Stimulated activated CD8-positive, alpha-beta memory T cell treated with anti-CD3 and anti-CD28 coated beads, Interleukin-15, amount 100 ng/mL, for 48 hours (primary cell): ENCODE results near the gene CLDND1.

Experiments
- DNase-seq, 2 donors: peaks; one replicate each; pipeline ENCODE4 v3.0.0-alpha.2; 2020; ENCODE audit warnings: low read depth in 2 of 2

The CLDND1 gene

DNA sequence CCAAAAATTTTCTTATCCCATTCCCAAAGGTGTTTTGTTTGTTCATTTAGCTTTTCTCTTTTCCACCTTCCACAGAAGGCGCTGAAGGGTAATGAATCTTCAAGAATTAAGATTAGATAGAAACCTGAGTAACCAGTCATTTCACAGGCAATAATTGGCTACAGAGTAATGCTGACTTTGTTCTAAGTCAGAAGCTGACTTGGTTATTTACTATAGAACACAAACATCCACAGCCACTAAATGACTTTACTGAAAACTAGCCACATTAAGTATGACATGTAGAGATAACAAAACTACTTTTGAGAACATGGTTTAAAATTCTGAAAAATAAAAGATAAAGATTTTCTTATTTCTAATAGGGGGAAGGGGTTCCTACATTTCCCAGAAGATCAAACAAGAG, 7.8 kb downstream of the CLDND1 start:
- no peak for DNase-seq

DNA sequence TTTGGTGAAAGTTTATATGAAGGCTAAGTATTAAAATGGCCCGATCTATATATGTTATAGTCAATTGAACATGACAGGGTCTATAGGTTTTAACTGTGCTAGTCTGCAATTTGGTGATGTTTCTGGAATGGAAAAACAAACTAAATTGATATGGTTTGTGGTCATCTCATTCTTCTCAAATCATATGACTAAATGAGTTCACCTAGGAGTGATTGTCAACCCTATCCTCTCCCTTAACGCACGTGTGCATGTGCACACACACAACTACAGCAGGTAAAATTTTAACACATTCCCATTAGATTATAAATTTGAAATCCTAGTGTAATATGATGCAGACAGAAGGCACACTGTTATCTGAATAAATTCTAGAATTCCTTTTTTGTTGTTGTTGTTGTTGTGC, 9.0 kb downstream of the CLDND1 start:
- DNase-seq: no peak

DNA sequence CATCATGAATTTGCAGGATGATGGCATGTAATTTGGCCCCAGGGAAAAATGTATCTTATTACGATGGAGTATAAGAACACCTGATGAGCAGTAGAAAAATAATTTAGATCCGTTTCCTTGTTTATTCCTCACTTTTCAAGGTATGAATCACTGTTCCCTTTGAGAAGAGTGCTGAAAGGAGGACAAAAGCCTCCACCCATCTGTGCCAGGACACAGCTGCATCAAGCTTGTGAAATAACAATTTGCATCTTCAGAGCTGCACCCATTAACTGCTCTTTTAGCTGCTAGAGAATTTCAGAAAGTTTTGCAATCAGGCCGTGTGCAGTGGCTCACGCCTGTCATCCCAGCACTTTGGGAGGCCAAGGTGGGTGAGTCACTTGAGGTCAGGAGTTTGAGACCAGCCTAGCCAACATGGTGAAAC, 9.6 kb downstream of the CLDND1 start:
- no peak for DNase-seq

DNA sequence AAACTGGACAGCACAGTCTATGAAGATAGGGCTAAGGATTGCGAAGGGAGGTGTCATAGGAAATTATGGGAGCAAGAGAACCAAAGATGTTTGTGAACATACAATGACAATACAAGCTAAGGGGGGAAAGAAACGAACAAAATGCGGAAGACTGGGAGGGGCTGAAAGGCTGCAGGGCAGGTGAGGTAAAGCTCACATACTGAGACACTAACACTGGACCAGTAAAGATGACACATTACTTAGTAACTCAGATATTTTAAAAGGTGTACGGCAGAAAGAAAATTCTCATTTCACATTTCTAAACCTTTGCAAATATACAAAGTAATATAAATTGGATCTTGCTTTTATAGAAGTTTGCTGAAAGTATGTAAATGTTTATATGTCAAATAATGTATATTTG, 10.1 kb downstream of the CLDND1 start:
- no peak for DNase-seq

DNA sequence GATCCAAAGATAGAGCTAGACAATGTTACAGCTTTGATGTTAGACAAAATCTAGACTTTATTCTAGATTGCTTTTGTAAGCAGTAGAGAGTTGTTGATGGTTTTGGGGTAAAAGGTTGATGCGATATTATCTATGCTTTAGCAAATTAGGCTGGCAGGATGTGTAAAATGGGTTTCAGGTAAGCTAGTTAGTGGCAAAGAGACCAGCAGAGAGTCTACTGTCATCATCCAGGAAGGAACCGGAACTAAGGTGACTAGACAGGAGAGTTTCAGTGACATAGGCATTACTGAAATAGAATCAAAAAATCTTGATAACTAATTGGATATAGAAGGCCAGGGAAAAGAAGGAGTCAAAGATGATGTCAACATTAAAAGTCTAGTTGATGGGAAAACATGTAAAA, 14.1 kb downstream of the CLDND1 start:
- no peak for DNase-seq

DNA sequence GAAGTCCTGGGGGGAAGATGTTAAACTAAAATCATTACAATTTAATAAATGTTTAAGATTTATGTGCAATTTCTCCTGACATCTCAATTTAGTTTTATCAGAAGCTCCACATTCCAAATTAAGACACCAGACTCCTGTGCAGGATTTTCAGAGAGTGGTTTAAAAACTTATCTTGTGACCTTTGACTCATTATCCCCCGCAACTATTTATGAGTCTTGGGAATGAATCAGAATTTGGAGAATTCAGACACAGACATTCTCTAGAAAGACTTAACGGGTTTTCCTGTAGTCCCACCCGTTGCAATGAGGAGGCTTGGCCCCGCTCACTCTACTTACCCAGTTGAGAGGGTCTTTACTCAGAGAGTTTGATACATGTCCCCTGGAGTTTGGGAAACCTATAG, 18.2 kb downstream of the CLDND1 start:
- no peak for DNase-seq

DNA sequence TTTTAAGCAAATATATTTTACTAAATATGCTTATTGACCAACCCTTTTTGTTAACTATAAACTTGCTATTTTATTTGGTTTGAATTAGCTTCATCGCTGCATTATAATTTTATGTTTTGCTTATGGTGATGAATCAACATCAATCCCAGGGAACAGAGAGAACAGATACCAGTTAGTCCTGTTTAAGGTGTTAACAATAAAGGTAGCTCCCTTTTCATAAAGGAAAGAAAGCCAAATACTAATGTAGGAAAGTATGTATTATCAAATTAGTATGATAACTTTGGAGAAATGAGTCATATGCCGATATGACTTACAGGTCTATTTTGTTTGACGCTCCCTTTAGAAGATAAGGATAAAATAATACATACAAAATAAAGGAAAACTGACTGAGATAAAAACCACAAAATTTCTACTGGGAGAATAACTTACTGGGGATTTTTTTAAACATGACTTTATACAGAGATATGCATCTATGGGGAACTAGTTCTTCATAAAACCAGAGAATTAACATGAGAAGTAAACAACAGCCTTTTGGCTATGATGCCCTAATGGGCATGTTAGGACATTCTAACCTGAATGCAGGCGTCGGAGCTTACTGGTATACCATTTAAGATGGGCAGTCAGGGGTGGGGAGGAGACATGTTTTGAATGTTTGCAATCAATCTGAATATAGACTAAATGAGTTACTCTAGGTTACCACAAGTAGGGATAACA, 20.7 kb downstream of the CLDND1 start:
- no peak for DNase-seq

DNA sequence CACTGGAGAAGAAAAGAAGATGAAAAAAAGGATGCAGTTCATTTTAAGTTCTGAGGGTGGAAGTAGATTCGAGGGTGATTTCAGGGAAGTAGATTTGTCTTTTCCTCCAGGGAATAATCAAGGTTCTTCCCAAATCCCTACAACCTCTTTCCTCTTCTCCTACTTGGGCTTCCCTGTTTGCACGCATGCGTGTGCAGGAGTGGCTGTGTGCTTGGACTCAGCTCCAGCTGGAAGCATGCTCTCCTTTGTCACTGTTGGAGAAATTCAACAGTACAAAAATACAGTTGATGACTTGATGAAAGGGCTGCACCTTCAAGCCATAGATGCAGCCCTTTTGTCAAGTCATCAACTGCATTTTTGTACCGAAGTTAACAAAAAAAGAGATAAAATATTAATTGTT, 21.4 kb downstream of the CLDND1 start:
- no peak for DNase-seq

DNA sequence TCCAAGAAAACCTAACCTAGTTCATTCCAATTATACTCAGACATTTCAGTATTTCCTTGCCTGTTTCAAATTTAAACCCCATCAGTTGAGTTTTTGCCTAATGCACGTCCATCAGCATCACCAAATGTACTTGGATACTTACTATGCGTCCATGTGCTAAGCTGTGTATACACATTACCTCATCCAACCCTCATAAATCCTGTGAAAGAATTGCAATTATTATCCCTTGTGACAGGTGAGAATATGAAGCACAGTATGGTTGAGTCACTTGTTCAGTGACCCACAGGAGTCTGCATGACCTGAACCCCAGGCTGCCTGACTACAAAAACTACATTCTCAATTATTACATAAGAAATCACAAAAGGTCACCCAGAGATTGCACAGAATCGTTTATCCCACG, 22.7 kb downstream of the CLDND1 start:
- no peak for DNase-seq

DNA sequence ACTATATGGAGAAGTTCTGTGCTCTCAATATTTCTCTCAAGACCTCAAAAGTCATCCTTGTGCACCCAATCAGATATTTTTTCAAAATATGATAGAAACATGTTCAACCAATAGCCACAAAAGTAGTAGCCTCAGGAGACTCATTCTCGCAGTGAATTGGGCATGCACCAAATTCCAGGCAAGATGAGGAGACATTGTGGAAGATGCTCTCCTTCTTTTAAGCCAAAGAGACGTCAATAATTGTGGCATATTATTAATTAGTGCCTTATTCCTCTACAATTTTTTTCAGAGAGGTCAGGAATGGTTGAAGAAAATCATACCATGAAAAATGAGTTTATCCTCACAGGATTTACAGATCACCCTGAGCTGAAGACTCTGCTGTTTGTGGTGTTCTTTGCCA, 25.3 kb downstream of the CLDND1 start, which contains the start of gene OR5K2:
Gene OR5K2, plus strand, starts transcription at position 301 of the 400 bp plus-strand sequence. Its CDS starts 0 bp downstream, at position 301.
- no peak for DNase-seq

DNA sequence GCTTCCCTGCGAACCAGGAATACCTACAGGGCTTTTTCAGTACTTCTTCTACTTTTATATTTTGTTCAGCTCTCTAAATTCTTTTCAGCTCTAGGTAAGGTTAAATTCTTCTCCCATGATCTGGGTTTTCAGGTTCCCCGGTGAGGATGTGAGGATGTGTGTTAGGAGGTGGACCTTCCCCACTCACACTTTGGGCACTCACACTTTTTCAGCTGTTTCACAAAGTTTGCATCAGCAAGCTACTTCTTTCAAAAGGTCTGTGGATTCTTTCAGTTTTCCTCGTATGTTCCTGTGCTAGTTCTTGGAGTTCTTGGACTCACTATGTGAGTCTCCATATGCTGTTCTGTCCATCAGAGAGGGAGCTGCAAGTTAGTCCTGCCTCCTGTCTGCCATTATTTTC, 39.1 kb downstream of the CLDND1 start:
- DNase-seq: no peak

DNA sequence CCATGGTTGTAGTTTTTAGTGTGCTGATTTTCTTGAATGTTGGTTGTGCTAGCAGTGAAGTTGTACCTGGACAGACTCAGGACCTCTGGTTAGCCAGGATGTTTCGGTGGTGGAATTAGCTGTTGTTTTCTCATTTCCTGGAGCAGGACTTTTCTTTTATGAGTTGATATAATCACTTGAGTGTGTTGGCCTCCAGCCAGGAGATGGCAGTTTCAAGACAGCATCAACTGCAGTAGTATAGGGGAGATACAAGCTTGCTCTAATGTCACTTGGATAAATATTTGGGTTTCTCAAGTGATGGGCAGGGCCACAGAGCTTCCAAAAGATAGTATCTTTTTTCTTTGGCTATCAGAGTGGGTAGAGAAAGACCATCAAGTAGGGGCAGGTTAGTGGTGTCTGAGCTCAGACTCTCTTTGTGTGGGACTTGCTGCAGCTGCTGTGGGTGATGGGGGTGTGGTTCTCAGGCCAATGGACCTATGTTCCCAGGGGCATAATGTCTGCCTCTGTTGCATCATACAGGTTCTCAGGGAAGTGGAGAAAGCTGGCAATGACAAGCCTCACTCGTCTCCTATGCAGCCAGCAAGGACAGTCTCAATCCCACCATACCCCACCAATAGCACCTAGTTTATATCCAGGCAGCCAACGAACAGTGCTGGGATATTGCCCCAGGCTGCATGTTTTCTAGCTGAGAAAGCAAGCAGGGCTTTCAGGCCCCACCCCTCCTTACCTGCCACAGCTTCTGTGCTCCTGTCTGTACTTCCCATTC, 39.8 kb downstream of the CLDND1 start:
- DNase-seq: no peak
